ENCODE data around the gene TAF5.
A peak's percentile ranks its signal among the peaks of the same experiment; 100 is the strongest.
"Not testable (repeated sequence)": the region's sequence is repeated elsewhere in the genome, so short reads cannot be mapped to it uniquely, and the experiment has no call there.

The TAF5 gene

GRCh38 chr10:103367782-103368518, at the start of gene TAF5:
Gene TAF5, plus strand, starts transcription at chr10:103367976. Its CDS starts 14 bp downstream, at chr10:103367990.
- DNase-seq = peak; percentile 91 to 94

- DNase-seq = no peak
Observed at GRCh38 chr10:103327906-103328305, 39.9 kb upstream of the TAF5 start.

GRCh38 chr10:103333934-103334520, 33.7 kb upstream of the TAF5 start:
- DNase-seq = peak in 1 of 2 donors; percentile 37

- DNase-seq = no peak
Observed at GRCh38 chr10:103334567-103334966, 33.2 kb upstream of the TAF5 start.

- no peak for DNase-seq
Observed at GRCh38 chr10:103336370-103336769, 31.4 kb upstream of the TAF5 start.

- DNase-seq = no peak
Observed at GRCh38 chr10:103350175-103350516, 17.6 kb upstream of the TAF5 start.

GRCh38 chr10:103350517-103351260, 17.1 kb upstream of the TAF5 start, which contains the start of gene PCGF6:
Gene PCGF6, minus strand, starts transcription at chr10:103351140. Its CDS starts 74 bp downstream, at chr10:103351066.
- DNase-seq = peak; percentile 71 to 75

GRCh38 chr10:103353281-103353680, 14.5 kb upstream of the TAF5 start:
- DNase-seq = no peak

GRCh38 chr10:103354567-103354966, 13.2 kb upstream of the TAF5 start:
- not testable (repeated sequence) for DNase-seq

GRCh38 chr10:103355906-103356599, 11.7 kb upstream of the TAF5 start:
- DNase-seq = no peak

- DNase-seq = not testable (repeated sequence)
Observed at GRCh38 chr10:103359493-103359892, 8.3 kb upstream of the TAF5 start.

GRCh38 chr10:103360791-103361190, 7.0 kb upstream of the TAF5 start:
- not testable (repeated sequence) for DNase-seq

- no peak for DNase-seq
Observed at GRCh38 chr10:103367379-103367781, 396 bp upstream of the TAF5 start.

GRCh38 chr10:103373544-103373943, 5.8 kb downstream of the TAF5 start:
- DNase-seq = no peak

- no peak for DNase-seq
Observed at GRCh38 chr10:103374263-103374662, 6.5 kb downstream of the TAF5 start.

GRCh38 chr10:103382769-103383168, 15.0 kb downstream of the TAF5 start:
- no peak for DNase-seq

GRCh38 chr10:103394180-103394579, 26.4 kb downstream of the TAF5 start:
- no peak for DNase-seq

GRCh38 chr10:103395754-103396066, 27.9 kb downstream of the TAF5 start:
- peak in 1 of 2 donors; percentile 15 for DNase-seq

GRCh38 chr10:103396067-103396788, 28.5 kb downstream of the TAF5 start, which contains the start of the genes ATP5MK and PDCD11:
Gene ATP5MK, minus strand, starts transcription at chr10:103396475. Its CDS starts 4,018 bp downstream, at chr10:103392457.
Gene PDCD11, plus strand, starts transcription at chr10:103396626. Its CDS starts 1,801 bp downstream, at chr10:103398427.
- DNase-seq = peak; percentile 96

- no peak for DNase-seq
Observed at GRCh38 chr10:103396789-103397087, 29.0 kb downstream of the TAF5 start.

GRCh38 chr10:103397191-103397825, 29.5 kb downstream of the TAF5 start:
- DNase-seq = no peak

- no peak for DNase-seq
Observed at GRCh38 chr10:103413564-103413963, 45.8 kb downstream of the TAF5 start.

Measured in CD4-positive, alpha-beta T cell treated with Interleukin-4 for 1 hour (primary cell).